Measurements from ENCODE around the gene VTCN1.
"Not testable (repeated sequence)": the region's sequence is repeated elsewhere in the genome, so short reads cannot be mapped to it uniquely, and the experiment has no call there.

The VTCN1 gene, protein sequence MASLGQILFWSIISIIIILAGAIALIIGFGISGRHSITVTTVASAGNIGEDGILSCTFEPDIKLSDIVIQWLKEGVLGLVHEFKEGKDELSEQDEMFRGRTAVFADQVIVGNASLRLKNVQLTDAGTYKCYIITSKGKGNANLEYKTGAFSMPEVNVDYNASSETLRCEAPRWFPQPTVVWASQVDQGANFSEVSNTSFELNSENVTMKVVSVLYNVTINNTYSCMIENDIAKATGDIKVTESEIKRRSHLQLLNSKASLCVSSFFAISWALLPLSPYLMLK

DNA sequence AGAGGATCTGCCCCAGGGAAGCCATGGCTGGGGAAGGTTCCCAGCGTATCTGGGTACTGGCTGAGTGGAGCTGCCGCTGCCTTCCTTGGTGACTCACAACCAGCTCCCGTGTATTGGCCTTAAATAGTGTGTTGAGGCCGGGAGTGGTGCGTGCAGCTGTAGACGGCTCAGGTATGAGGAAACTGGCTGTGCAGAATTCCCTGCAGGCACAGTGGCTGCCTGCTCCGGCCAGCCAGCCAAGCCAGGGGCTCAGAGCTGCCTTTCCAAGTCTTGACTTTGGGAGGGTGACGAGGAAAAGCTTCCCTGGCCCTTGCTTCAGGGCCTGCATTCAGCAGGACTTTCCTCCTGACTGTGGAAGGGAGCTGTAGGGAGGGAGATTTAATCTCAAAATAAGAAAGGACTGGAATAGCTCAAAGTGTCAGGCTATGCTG lies at the start of gene VTCN1:
Gene VTCN1 (minus strand): TSS at position 97 of the 431 bp plus-strand sequence. CDS start 72 bp downstream, at position 25.
- DNase-seq (ENCODE audit: low read depth) = no peak

DNA sequence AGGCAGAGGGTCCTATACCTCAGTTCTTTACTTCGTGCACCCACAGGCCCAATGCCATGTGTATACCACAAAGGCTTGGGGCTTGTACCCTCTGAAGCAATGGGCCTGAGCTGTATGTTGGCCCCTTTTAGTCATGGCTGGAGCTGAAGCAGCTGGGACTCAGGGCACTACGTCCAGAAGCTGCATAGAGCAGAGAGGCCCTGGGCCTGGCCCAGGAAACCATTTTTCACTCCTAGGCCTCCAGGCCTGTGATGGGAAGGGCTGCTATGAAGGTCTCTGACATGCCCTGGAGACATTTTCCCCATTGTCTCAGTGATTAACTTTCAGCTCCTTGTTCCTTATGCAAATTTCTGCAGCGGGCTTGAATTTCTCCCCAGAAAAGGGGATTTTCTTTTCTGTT lies 48.1 kb upstream of the VTCN1 start:
- DNase-seq (ENCODE audit: low read depth) = no peak

DNA sequence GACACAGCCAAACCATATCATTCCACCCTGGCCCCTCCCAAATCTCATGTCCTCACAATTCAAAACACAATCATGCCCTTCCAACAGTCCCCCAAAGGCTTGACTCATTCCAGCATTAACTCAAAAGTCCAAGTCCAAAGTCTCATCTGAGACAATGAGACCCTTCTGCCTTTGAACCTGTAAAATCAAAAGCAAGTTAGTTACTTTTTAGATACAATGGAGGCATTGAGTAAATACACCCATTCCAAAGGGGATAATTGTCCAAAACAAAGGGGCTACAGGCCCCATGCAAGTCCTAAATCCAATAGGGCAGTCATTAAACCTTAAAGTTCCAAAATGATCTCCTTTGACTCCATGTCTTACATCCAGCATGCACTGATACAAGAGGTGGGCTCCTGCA lies 47.3 kb upstream of the VTCN1 start:
- DNase-seq (ENCODE audit: low read depth) = not testable (repeated sequence)

GRCh38 chr1:117257291-117257690 lies 46.6 kb upstream of the VTCN1 start:
- DNase-seq (ENCODE audit: low read depth) = no peak

GRCh38 chr1:117250061-117250606 lies 39.4 kb upstream of the VTCN1 start:
- DNase-seq (ENCODE audit: low read depth) = no peak

GRCh38 chr1:117244971-117245370 lies 34.2 kb upstream of the VTCN1 start:
- DNase-seq (ENCODE audit: low read depth) = no peak

DNA sequence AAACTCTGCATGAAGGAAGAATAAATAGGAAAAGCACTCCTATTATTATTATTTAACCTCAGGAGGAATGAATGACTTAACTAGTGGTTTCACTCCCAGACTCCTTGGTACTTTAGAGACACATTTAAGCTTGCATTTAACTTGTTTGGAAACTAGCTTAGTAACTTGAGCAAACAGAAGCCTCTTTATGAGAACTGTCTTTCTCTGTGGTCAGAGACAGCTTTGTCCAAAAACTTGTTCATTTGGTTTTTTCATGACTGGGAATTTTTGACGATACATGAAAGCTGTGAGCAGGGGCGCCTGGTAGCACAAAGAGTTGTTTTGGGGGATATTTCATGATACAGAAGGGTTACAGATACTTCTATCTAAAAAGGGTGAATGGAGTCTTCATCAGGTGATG lies 33.6 kb upstream of the VTCN1 start:
- DNase-seq (ENCODE audit: low read depth) = no peak

DNA sequence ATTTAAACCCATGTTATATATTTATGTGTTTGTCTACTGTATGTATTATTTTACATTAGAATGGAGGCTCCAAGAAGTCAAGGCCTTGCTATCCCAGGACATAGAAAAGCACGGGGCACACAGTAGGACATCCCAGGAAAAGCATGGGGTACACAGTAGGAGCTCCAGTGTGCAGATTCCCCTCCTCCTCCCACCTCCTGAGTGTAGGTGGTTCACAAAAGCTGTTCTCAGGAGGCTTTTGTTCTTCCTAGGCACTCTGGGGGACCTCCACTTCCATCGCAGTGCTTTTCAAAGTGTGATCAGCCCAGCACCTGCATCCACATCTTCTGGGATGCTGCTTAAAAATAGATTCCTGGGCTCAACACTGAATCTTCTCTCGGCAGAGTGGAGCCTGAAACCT lies 30.8 kb upstream of the VTCN1 start:
- no peak for DNase-seq (ENCODE audit: low read depth)

DNA sequence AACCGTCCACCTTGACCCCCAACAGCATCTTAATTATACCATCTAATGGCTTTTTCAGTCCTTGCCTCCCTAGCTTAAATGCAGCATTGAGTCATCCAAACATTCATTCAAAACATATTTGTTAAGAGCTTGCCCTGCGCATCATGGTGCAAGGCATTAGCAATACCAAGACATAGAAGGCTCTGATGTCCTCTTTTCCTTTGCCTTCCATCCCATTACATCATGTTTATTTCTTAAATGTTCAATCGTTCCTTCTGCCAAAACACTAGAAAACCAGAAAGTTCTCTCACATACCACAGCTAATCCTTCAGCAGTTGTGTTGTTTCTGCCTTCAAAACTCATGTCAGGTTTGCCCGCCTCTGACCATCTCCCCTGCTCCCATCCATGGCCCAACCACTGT lies 29.8 kb upstream of the VTCN1 start:
- no peak for DNase-seq (ENCODE audit: low read depth)

DNA sequence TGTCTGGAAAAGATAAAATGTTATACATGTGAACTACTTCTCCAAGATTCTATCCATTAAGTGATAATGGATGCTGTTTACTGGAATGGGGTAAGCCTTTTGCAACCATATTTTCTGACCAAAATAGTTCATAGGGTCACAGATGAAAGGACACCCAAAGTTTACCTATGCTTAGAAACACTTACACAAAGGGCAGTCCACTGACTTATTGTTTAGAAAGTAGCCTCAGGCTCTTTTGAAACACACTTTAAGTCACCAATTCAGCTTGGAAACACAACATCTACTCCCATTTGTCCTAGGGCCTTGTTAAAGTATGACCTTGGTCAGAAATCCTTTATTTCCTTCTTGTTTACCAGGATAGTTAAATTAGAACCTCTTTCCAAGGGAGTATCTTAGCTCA lies 28.7 kb upstream of the VTCN1 start:
- DNase-seq (ENCODE audit: low read depth) = no peak

- DNase-seq (ENCODE audit: low read depth) = no peak
Measured at GRCh38 chr1:117237726-117238381, 27.1 kb upstream of the VTCN1 start.

- no peak for DNase-seq (ENCODE audit: low read depth)
Measured at GRCh38 chr1:117235863-117236465, 25.2 kb upstream of the VTCN1 start.

- DNase-seq (ENCODE audit: low read depth) = no peak
Measured at GRCh38 chr1:117232531-117232930, 21.8 kb upstream of the VTCN1 start.

DNA sequence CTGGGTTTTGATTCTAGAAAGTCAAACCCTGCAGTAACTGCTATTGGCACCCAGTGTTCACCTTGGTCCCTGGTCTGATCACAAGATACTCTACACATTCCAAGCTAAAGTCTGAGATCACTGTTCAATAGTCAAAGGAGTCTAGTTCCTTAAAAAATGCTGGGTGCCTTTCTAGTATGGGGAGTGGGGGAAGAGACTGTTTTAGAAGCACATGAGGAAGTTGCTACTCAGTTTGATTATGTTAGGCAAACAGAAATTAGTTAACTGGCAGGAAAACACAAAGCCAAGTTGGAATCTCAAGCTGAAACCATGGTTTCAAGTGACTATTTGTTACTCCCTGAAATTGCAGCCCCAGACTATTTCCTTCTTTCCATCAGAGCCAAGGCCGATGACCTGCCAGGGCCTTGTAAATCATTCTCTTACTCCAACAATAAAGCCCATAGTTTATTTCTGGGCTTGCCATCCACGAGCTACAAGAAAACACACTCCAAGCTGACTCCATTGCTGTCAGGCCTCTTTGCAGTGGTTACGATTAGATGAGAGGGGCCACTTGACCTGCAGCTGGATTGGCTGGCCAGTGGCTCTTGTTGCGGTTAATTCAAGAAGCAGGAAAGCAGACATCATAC lies 21.1 kb upstream of the VTCN1 start:
- DNase-seq (ENCODE audit: low read depth) = no peak

DNA sequence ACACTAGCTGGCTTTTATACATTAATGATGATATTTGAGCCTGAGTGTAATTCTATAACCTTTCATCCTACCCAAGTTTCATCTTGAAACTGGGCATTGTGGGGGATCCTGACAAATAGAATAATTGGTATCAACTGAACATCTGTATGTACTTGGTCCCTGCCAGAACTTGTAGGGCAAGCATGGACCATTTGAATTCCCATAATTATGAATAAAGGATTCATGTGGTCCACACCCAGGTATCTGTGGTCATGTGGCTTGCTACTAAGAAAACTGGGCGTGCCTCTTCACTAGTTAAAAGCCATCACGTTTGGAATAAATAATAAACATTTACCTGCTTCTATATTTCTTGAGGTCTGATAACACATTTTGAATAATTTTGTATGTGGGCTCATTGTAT lies 20.6 kb upstream of the VTCN1 start:
- no peak for DNase-seq (ENCODE audit: low read depth)

GRCh38 chr1:117229217-117229616 lies 18.5 kb upstream of the VTCN1 start:
- no peak for DNase-seq (ENCODE audit: low read depth)

DNA sequence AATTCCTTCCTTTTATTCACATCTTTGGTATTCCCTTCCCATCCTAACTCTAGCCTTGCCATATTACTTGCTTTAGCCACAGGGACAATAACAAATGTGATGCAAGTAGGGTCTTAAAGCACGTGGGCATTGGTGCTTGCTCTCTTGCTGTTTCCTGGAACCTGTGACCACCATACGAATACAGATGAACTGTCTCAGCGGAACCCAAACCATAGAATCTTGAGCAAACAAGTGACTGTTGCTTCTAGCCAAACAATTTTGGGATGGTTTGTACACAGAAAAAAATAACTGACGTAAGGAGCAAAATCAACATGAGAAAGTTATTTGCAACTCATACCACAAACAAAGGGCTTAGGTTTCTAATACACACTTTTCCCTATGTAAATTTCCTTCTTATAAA lies 15.2 kb upstream of the VTCN1 start:
- DNase-seq (ENCODE audit: low read depth) = no peak

DNA sequence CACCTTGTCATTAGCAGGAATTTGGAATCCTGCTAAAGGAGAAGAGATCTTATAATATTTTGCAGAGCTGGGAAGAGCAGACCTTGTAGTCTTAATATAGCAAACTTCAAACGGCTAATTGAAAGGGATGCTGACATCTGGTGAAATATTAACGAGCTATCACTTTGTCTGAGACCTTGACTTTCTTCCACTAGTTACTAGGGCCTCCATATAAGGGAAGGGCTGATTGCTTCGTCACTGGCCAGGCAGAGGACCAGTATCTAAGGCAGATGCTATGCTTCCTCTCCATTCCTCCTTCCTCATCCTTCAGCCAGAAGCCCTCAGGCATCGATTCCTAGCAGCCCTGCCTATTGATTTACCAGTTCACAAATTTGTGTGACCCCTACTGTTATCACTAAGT lies 6.0 kb upstream of the VTCN1 start:
- DNase-seq (ENCODE audit: low read depth) = no peak

GRCh38 chr1:117215733-117216462 lies 5.2 kb upstream of the VTCN1 start:
- DNase-seq (ENCODE audit: low read depth) = no peak

DNA sequence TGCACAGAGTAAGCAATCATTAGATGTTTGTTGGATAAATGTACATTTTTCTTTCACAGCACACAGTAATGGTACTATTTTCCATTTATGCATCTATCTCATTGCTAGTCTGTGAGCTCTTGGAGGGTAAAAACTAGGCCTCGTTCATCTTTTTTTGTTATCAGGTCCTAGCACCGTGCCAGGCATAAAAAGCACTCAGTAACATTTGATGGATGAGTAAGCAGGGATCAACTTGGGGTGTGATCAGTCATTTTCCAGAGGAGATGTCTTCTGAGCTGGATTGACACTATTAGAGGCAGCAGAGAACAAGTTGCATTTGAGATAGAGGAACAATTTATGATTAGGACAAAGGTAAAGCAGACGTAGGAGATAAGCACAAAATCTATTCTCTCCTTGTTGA lies 4.3 kb upstream of the VTCN1 start:
- no peak for DNase-seq (ENCODE audit: low read depth)

DNA sequence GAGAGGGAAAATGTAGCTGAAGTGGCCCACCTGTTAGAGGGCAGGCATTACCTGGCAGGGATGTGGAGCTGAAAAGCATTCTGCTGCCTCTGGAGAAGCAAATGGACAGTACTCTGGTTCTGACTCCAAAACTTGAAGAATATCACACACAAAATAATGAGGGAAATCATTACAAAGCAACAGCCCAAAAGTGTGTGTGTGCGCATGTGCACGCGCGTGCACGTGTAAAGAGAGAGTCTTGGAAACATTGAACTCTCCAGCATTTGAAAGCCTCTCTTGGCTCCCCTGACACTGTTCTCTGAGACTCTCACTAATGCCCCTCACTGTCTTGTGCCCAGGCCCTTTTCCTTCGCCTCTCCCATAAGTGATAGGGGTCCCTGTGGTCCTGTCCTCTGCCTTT lies 2.3 kb upstream of the VTCN1 start:
- DNase-seq (ENCODE audit: low read depth) = no peak

GRCh38 chr1:117210386-117210785 lies 341 bp downstream of the VTCN1 start:
- no peak for DNase-seq (ENCODE audit: low read depth)

Data from HS-5 (cell line).